ENCODE measurements around the gene SREBF2.

The SREBF2 gene

DNA sequence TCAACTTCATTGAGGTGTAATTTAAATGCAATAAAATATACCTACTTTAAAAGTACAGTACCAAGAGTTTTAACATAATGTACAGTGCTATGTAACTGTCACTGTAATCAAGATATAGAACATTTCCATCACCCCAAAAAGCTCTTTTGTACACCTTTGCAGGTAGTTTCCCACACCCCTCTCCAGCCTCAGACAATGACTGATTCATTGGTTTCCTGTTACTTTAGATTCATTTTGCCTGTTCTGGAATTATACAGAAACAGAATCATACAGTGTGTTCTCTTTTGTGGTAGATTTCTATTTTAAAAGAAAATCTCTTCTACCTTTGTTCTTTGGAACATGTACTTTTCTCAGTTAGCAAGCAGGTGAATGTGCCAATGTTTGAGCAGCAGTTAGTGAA is 43.8 kb downstream of the SREBF2 start:
- DNase-seq (ENCODE audit: low read depth) = no peak

DNA sequence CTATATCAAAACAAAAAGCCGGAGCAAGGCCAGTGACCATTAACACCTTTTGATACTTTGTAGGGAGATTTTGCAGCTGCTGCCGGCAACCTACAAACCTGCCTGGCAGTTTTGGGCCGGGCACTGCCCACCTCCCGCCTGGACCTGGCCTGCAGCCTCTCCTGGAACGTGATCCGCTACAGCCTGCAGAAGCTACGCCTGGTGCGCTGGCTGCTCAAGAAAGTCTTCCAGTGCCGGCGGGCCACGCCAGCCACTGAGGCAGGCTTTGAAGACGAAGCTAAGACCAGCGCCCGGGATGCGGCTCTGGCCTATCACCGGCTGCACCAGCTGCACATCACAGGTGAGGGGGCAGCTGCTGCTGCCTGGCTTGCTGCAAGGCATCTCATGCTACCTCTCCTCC is 47.7 kb downstream of the SREBF2 start:
- no peak for DNase-seq (ENCODE audit: low read depth)

DNA sequence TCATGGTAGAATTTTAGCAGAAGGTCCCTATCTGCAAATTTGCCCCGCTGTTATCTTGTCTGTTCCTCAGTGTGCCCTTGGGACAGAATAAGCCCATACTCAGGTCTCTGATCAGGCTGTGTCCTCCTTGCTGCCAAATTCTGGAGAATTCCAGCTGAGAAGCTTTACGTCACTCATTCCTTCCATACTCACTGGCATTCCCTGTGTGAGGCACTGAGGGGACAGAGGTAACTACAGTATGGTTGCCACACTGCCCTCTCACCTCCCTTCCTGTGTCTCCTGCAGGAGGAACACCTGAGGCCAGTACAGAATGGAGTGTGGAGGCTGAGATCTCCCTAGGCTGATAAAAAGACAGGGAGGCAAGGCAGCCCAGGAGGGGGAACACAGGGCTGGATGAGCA is 50.5 kb downstream of the SREBF2 start:
- DNase-seq (ENCODE audit: low read depth) = no peak

DNA sequence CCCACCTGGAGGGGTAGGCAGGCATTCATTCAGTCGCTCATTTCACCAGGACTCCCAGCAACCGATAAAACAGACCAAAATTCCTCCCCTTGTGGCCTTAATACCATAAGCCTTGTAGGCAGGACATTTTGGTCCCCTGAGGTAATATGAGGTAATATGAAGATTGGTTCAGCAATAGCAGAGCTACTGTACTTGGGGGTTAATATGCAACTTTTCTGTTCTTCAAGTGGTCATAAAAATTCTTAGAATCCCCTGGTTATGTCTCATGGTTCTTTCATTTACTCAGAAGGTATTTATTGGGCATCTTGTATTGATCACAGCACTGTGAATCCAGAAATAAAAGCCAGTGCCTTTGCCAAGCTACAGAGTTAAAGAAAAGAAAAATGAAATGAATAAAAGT is 52.2 kb downstream of the SREBF2 start:
- DNase-seq (ENCODE audit: low read depth) = no peak

DNA sequence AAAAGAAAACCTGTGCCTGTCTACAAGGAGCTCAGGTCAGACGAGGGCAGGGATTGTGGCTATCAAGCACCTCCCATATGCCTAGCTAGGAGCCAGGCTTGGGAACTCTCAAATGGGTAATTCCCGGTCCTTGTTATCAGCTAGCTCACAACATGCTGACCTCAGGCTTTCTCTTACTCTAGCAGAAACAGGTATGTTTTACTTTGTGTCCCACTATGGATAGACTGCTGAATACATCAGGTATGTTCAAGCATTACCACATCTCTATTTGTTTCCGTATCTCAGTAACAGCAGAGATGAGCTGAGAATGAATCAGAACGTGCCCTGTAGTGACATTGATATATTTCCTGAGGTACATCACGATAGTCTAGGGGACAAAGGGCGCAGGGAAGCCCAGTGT is 52.6 kb downstream of the SREBF2 start:
- DNase-seq (ENCODE audit: low read depth) = no peak

DNA sequence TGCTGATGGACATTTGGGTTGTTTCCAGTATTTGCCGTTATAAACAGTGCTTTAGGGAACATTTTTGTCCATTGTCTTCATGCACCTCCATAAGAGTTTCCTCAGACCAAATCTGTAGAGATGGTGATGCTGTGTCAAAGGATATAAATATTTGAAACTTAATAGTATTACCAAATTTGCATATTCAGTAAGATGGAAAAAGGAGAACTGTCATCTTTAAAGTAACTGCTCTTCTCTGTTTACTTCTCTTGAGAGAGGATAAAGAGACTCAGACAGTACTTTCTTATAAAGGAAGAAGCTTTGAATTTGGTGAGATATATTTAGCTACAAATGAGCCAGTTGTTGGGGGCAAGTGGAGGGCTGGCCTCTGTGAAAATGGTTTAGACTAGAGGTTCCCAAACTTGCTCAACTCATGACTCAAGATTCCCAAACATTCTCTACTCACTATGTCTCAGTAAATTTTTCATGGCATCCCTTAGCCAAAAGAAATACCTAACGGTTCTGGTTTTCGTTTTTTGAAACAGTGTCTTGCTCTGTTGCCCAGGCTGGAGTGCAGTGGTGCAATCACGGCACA is 55.8 kb downstream of the SREBF2 start:
- DNase-seq (ENCODE audit: low read depth) = no peak

DNA sequence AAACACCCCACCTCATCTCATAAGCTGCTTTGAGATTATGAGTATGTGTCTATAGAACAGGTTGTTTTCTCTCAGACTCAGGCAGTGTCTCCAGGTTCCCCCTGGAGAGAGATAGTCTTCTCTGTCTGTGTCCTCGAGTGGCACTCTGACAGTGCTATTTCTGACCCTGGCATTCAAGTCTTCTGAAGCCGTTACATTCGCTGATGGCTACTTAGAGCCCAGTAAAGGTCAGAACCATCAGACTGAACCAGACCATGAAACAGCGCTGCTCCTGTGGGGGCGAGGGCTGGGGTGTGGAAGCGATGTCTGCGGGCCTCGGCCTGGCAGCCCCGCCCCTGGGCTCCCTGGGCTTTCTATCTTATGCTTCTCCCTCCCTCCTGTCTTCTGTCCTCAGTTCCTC is 58.5 kb downstream of the SREBF2 start:
- no peak for DNase-seq (ENCODE audit: low read depth)

DNA sequence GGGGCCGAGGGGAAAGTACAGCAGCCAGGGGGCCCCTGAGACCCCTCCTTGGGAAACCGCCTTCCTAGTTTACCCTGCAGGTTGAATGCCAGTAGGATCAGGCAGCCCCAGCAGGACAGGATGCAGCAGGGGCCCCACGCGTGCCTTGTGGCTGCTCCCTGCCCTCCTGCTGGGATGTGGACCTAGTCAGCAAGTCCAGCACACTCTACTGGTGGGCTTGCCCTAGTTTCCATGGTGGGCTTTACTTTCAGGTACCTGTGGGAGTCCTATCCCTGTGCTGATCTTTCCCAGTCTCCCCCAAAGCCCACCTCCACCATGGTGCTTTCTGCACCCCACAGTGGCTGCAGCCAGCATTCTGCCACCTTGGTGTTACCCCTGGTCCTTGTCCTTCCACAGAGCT is 59.8 kb downstream of the SREBF2 start:
- no peak for DNase-seq (ENCODE audit: low read depth)

DNA sequence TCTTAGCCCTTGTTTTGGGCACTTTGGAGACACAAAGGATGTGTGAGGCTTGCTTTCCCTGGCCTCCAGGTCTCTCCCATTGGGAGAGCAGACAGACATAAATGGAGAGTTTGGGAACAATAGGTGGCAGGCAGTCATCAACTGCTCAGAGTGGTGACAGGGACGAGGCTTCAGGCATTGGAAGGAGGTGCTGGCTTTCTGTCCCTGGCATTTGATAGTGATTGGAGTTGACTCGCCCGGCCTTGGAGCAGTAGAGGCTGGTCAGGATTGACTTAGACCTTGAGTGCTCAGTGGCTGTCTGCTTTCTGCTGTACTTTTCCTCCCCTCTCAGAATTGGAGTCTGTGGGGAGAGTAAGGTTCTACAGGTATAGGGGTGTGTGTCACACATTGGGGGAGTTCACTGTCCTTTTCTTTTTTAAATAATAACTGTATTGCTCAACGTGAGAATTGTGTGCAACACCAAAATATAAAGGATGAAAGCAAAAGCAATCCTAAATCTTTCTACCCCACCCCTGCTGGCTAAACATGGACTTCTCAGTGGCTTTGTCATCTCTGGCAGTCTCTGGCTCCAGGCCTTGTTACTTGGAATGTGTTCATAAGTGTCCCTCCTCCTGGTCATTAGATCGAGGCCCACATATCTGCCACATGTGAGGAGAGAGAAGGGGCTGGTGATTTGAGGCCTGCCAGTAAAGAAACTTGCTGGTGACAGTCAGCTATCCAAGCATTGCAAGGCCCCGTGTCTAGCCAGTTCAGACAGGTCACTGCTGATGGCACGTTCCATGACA is 60.9 kb downstream of the SREBF2 start:
- DNase-seq (ENCODE audit: low read depth) = no peak

DNA sequence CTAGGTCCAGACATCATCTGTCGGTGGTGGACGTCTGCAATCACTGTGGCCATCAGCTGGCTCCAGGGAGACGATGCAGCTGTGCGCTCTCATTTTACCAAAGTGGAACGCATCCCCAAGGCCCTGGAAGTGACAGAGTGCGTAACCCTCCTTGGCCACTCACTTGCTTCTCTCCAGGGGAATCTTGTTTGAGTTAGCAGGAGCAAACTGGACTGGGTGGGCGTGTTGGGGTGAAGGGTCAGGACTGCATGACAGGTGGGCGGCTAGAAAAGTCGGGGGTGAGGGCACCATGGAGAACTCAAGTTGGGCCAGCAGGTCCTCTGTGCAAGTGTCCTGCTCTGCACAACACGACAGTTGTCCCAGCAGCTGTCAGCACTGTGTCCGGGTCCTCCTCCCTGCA is 65.7 kb downstream of the SREBF2 start:
- DNase-seq (ENCODE audit: low read depth) = no peak

DNA sequence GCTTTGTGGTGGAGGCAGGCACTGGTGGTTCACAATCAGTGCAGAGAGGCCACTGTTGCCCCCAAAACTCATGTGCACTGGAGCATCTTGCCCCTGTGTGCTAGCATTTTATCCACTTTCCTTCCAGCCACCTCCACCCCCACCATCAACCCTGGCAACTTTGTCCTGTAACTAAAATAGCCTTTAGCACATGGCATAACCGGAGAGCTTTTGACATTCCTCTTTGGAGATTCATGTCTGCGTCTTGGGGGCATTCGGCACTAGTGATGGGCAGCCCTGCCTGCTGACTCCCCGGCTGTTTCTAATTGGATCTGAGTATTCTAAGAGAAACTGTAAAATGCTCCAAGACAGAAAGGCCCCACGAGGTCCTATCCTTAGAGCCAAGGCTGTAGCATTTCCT is 66.2 kb downstream of the SREBF2 start:
- no peak for DNase-seq (ENCODE audit: low read depth)

DNA sequence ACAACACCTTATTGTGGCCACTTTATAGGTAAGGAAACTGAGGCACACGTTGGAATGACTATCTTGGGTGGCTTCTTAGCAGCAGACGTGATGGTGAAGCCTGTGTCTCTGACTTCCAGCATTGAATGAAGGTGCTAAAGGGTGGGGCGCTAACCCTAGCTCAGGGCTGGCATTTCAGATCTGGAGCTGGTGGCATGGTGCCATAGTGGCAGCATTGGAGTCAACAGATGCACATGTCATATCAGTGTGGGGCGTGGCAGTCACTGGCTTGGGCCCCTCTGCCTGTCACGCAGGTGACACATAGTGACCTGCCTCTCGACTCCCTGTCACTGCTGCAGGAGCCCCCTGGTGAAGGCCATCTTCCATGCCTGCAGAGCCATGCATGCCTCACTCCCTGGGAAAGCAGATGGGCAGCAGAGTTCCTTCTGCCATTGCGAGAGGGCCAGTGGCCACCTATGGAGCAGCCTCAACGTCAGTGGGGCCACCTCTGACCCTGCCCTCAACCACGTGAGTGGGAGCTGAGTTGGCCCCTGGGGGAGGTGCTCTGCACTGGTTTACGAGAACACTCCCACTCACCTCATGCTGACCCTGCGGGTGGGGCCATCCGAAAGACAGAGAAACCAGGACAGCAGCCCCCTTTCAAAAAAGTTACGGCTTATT is 67.2 kb downstream of the SREBF2 start:
- DNase-seq (ENCODE audit: low read depth) = no peak

DNA sequence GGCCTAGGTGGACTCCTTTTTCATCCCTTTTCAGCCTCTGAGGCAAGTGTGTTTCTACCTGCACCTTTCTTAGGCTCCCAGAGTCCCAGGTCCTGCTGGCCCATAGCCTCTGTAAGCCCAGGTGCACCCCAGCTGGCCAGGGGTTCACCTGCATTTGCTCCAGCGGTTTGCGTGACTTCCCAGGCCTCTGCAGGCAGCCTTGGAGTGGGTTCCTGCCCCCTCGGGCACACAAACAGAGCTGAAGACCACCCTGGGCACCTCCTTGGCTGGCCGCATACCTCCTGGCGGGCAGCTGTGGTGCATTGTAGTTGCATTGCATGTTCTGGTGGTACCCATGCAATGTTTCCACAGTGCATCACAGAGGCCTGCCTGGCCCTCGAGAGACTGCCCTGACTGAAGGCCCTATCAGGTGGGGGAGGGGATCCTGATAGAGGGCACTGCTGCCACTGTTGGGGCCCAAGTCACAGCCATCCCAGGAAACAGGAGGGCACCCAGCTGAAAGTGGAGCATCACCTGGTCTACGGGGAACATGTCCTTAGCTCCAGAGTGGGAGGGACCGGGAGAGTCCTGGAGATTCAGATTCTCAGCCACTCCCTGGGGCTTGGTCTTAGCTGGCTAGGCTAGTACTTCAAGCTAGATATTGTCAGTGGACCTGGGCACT is 67.9 kb downstream of the SREBF2 start:
- no peak for DNase-seq (ENCODE audit: low read depth)

DNA sequence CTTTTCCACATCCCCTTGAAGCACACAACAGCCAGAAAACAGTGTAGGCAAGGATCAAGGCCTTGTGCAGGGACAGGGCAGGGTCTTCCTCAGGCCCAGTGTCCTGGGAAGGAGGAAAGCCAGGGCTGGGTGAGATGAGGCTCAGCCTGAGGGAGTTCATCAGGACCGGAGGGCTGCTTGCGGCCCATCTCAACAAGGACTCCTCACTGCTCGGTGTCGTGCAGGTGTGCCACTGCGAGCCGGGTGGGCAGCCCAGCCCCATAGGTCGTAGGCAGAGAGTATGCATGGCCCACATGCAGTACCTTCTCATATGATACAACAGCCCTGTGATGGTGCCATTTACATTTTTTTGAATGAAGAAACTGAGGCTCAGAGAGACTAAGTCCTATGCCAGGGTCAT is 69.1 kb downstream of the SREBF2 start:
- DNase-seq (ENCODE audit: low read depth) = no peak

DNA sequence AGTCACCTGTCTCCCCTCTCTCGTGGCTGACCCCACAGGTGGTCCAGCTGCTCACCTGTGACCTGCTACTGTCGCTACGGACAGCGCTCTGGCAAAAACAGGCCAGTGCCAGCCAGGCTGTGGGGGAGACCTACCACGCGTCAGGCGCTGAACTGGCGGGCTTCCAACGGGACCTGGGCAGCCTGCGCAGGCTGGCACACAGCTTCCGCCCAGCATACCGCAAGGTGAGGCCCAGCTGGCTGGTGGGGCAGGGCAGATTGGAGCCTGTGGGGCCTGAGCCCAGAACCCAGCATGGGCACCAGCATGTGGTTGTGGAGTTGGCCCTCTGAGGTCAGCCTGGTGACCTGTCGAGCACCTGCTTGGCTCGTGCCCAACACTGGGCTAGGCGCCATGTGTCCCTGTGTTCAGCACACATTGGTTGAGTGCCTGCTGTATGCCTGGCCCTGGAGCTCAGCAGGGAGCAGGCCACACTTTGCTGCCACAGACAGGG is 70.1 kb downstream of the SREBF2 start:
- DNase-seq (ENCODE audit: low read depth) = no peak

DNA sequence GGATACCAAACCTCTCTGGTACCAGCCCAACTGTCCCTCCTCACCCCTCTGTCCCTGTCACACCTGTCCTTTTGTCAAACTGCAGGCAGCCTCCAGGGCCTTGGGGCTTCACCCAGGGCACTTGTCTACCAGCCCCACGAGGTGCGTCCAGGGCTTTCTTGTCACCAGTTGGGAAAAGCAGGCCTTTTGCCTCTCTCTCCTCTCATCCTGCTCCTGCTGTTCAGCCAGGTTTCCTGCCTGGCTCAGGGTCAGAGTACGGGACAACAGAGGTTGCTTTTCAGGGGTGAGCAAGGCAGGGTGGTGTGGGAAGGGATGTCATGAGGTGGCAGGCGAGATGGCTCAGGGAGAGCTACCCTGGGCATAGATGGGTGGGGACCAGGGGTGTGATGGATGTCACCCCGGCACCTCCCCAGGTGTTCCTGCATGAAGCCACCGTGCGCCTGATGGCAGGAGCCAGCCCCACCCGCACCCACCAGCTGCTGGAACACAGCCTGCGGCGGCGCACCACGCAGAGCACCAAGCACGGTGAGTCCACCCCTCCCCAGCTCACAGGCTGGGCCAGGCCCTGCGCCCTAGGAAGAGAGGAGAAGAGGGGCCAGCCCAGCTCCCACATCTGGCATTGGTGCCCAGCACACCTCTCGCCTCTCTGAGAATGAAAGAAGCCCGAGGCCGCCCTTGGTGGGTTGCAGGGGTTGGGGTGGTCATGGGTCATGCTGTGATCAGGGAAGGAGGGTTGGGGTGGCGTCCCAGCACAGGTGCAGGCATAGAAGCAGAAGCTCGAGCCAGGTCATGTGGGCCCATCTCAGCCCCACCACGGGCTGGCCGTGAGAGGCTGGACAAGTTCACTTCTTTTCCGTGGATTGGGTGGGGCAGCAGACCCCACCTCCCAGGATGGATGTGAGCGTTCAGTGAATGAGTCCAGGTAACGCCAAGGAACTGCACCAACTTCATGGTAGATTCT is 71.8 kb downstream of the SREBF2 start:
- no peak for DNase-seq (ENCODE audit: low read depth)

DNA sequence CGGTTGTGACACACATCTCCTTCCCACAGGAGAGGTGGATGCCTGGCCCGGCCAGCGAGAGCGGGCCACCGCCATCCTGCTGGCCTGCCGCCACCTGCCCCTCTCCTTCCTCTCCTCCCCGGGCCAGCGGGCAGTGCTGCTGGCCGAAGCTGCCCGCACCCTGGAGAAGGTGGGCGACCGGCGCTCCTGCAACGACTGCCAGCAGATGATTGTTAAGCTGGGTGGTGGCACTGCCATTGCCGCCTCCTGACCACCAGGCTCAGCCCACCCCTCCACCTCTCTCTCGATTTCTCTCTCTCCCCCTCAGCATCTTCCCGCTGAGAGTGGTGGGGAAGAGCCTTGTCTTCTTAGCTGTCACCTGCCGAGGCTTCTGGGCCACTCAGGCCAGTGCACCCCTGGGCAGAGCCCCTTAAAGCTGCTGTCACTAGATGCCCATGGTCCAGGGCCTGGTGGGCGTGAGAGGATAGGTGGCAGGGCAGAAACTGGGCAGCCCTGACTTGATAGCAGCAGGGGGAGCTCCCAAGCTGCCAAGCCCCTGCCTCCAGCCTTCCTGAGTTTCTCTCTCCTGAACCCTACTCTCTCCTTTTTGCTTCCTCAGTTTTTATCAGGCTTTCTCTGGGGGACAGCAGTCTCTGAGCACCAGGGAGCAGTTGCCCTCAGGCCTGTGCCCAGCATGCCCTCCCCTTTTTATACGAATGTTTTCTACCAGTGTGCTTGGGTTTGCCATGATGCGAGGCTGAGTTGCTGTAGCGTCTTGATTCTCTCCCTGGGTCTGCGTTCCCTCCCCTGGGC is 72.7 kb downstream of the SREBF2 start:
- DNase-seq (ENCODE audit: low read depth) = no peak

DNA sequence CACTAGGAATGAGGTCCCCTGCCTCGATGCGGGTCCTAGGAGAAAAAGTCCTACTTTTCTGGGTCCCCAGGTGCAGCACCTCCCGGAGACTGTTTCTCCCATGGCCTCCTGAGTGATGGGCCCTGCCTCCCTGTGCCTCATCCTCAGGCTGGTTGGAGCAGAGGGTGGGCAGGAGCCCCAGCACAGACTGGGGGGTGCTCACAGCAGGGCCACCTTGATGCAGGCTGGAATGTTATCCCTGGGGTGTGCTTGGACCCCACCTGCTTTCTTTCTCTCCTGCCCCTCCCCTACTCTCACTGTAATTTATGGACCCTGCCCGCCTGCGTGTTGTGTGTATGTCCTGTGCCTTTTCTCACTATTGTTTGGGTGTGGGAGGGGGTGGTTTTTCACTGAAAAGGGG is 73.9 kb downstream of the SREBF2 start:
- no peak for DNase-seq (ENCODE audit: low read depth)

DNA sequence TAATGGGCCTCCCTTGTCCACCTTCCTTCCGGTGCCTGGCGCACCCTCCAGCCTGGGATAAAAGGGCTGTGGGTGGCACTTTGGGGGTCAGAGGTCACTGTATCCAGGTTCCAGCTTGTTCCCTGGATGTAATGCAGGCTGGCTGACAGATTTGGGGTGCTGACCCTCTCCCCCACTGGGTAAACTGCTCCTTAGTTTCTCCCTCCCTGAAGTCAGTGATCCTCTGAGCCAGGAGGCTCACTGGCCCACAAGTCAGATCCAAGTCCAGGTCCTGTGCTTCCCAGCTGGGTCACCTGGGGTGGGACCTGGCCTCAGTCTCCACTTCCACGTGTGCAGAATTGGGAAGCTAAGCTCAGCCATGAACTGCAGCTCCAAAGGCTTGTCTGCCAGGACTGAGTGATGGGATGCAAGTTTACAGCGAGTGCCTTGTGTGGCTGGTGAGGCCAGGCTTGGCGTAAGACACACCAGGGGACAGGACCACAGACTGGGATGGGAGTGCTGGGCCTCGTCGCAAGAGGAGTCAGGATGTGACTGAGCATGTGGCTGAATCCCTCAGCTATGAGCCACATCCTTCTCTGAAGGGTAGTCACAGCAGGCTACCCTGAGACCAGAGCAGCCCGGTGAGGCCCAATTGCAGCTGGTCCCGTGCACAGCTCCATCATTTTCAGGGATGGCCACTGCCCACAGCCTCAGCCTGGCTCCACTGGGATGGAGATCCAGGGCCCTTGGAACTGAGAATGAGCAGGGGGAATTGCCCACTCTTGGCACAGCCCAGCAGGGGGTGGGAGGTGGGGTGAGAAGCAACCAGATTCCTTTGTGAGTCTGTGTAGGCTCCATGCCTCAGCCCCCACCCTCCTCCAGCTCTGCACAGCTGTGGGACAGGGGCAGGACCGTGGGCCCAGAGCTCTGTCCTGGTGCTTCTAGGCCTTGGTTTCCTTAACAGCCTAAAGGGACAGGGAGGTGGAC is 74.8 kb downstream of the SREBF2 start:
- no peak for DNase-seq (ENCODE audit: low read depth)
